Measurements from ENCODE around the gene DLL4.
"Not testable (repeated sequence)": the region's sequence is repeated elsewhere in the genome, so short reads cannot be mapped to it uniquely, and the experiment has no call there.

- TF ChIP-seq CTCF (conservative IDR thresholded peaks at IDR 0.05; ENCODE audit: low read depth, low read length); EZH2 (IDR thresholded peaks at IDR 0.05; ENCODE audit: borderline replicate concordance, low read depth, low read length, poor library complexity, severe bottlenecking): not testable (repeated sequence)
Observed at GRCh38 chr15:40954158-40954848, 25.2 kb downstream of the DLL4 start.

All from A673 (cell line).